RWPE2 (cell line): ENCODE results near the gene TTC1.
A peak's percentile ranks its signal among the peaks of the same experiment; 100 is the strongest.

Experiments used
- ATAC-seq: fragments of 200-7000 bp; cut with Tn5 transposase; 3 replicates; pipeline ENCODE4 v1.9.1; 2021; ENCODE audit warnings: low read depth
- DNase-seq: peaks from one replicate; pipeline ENCODE4 v3.0.0-alpha.2; 2020; ENCODE audit warnings: low spot score
- H3K27ac ChIP-seq: fragments of 450-650 bp; 2 replicates; pipeline ENCODE4 v1.5.1; 2017; ENCODE audit warnings: mild to moderate bottlenecking; ENCODE audit not compliant: poor library complexity, severe bottlenecking
- H3K27me3 ChIP-seq: fragments of 250-450 bp; sonication (Bioruptor Pico); 2 replicates; pipeline ENCODE4 v1.5.1; 2021; ENCODE audit warnings: mild to moderate bottlenecking, moderate library complexity; ENCODE audit not compliant: insufficient read depth, poor library complexity, severe bottlenecking
- H3K36me3 ChIP-seq: fragments of 250-450 bp; sonication (Bioruptor Pico); 2 replicates; pipeline ENCODE4 v1.5.1; 2020; ENCODE audit warnings: low read depth, mild to moderate bottlenecking, moderate library complexity
- H3K4me1 ChIP-seq: fragments of 250-450 bp; sonication (Bioruptor Pico); 2 replicates; pipeline ENCODE4 v1.5.1; 2021; ENCODE audit warnings: mild to moderate bottlenecking, moderate library complexity; ENCODE audit not compliant: insufficient read depth, poor library complexity, severe bottlenecking
- H3K4me3 ChIP-seq: fragments of 250-450 bp; sonication (Bioruptor Pico); 2 replicates; pipeline ENCODE4 v1.5.1; 2021; ENCODE audit warnings: mild to moderate bottlenecking, moderate library complexity; ENCODE audit not compliant: severe bottlenecking
- H3K9me3 ChIP-seq: fragments of 250-450 bp; sonication (Bioruptor Pico); 2 replicates; pipeline ENCODE4 v1.5.1; 2021; ENCODE audit warnings: mild to moderate bottlenecking, moderate library complexity; ENCODE audit not compliant: severe bottlenecking
- TF ChIP-seq, protein P1 (sequence below): fragments of 450-650 bp; IDR thresholded peaks from one replicate; pipeline ENCODE4 v1.5.1; 2017; ENCODE audit warnings: mild to moderate bottlenecking, moderate library complexity; ENCODE audit not compliant: poor library complexity, severe bottlenecking

The TTC1 gene

DNA sequence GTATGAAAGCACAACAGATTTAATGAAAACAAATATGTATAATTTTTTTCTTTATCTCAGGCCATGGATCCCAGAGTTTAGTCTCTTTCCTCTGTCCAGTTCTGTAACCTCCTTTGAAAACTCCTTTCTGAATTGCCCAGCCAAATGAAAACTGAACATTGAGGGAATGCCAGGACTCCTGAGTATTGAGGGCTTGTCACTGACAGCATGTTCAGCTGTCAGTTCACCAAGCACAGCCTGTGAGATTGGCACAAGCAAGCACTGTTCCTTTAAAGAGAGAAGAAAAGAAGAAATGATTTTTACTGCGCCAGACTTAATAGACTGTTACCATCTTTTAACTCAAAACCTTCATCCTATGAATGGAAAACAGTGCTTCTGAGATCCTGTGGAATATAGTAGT is 27.3 kb downstream of the TTC1 start:
- no peaks in the 10 kb centered on the region for H3K27me3 ChIP-seq
- DNase-seq (no peak), ATAC-seq (no peak)
- H3K4me3 ChIP-seq = no peak overlapping the region
- no peaks in the 10 kb centered on the region for H3K4me1 ChIP-seq
- no peak overlapping the region for H3K27ac ChIP-seq
- H3K36me3 ChIP-seq = peaks cover 86% of the 10 kb centered on the region
- no peaks in the 10 kb centered on the region for H3K9me3 ChIP-seq
- TF ChIP-seq, protein P1, sequence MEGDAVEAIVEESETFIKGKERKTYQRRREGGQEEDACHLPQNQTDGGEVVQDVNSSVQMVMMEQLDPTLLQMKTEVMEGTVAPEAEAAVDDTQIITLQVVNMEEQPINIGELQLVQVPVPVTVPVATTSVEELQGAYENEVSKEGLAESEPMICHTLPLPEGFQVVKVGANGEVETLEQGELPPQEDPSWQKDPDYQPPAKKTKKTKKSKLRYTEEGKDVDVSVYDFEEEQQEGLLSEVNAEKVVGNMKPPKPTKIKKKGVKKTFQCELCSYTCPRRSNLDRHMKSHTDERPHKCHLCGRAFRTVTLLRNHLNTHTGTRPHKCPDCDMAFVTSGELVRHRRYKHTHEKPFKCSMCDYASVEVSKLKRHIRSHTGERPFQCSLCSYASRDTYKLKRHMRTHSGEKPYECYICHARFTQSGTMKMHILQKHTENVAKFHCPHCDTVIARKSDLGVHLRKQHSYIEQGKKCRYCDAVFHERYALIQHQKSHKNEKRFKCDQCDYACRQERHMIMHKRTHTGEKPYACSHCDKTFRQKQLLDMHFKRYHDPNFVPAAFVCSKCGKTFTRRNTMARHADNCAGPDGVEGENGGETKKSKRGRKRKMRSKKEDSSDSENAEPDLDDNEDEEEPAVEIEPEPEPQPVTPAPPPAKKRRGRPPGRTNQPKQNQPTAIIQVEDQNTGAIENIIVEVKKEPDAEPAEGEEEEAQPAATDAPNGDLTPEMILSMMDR = no peak

- Histone ChIP-seq H3K4me3 (no peak overlapping the region), H3K27me3 (no peaks in the 10 kb centered on the region), H3K4me1 (no peaks in the 10 kb centered on the region), H3K27ac (no peak overlapping the region), H3K9me3 (no peaks in the 10 kb centered on the region), H3K36me3 (peaks cover 85% of the 10 kb centered on the region)
- TF ChIP-seq, protein P1 = no peak
- DNase-seq (no peak), ATAC-seq (no peak)
Measured at GRCh38 chr5:160036884-160037283, 27.9 kb downstream of the TTC1 start.

- H3K9me3 ChIP-seq = no peaks in the 10 kb centered on the region
- DNase-seq = no peak
- ATAC-seq = peak; percentile 84
- TF ChIP-seq, protein P1 = no peak
- no peak overlapping the region for H3K4me3 ChIP-seq
- H3K27me3 ChIP-seq = no peaks in the 10 kb centered on the region
- H3K36me3 ChIP-seq = peaks cover 87% of the 10 kb centered on the region
- no peak overlapping the region for H3K27ac ChIP-seq
- H3K4me1 ChIP-seq = no peaks in the 10 kb centered on the region
Measured at GRCh38 chr5:160039810-160040470, 31.0 kb downstream of the TTC1 start.

GRCh38 chr5:160040471-160040835 is 31.5 kb downstream of the TTC1 start:
- TF ChIP-seq, protein P1 = no peak
- Histone ChIP-seq H3K4me1 (no peaks in the 10 kb centered on the region), H3K27ac (no peak overlapping the region), H3K4me3 (no peak overlapping the region), H3K27me3 (no peaks in the 10 kb centered on the region), H3K9me3 (no peaks in the 10 kb centered on the region), H3K36me3 (peaks cover 83% of the 10 kb centered on the region)
- no peak for DNase-seq
- ATAC-seq = no peak

DNA sequence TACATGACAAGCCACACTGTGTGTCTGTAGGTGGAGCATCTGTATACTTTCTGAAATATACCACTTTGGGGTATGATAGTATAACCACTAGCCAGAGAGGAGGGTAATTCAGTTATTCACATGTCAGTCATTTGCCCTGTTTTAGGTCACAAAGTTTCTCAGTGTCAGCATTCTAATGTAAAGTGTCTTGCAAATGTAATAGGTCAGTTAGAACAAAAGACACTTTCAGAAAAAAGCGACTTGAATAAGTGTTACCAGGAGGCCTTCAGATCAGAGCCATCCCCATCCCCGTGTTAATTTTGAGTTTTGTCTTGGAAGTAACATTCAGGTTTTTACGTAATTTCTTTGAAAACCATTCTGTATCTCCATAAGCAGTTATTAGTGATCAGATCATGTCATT is 33.7 kb downstream of the TTC1 start:
- DNase-seq (no peak), ATAC-seq (no peak)
- Histone ChIP-seq H3K36me3 (peaks cover 77% of the 10 kb centered on the region), H3K27ac (no peak overlapping the region), H3K4me3 (no peak overlapping the region), H3K27me3 (no peaks in the 10 kb centered on the region), H3K9me3 (no peaks in the 10 kb centered on the region), H3K4me1 (no peaks in the 10 kb centered on the region)
- TF ChIP-seq, protein P1 = no peak
